Measurements from ENCODE around the gene OR4C6. TPM values are rescaled to one million over a fixed set of nuclear protein-coding genes. Genes with fewer than 3 reads are reported as not detected.
A peak's percentile ranks its signal among the peaks of the same experiment; 100 is the strongest.

The OR4C6 gene
- not detected in 2 replicates for total RNA-seq (2014; rRNA removed; shearing (Covaris generic))
- not detected in 2 replicates for polyA plus RNA-seq (2015; cell fraction: cytosol; rRNA removed)
- polyA plus RNA-seq (2015; cell fraction: nucleus; rRNA removed), result not detected in 2 replicates

DNA sequence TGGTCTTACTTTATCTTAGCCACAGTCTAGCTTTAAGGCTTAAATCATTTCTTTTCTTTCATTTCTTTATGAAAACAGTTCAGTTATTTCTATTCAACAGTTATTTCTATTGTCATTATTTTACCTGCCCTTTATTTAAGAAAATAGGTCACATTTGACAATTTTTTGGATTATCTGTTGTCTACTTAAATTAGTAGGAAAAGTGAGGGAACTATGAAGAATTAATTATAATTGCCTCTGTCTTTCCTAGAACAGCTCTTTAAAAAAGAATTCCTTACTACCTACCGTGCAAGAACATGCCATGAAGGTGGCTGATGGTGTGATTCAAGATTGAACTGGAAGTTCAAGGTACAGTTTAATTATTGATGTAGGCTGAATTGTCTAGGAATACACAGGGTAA is at the start of gene OR4C6:
OR4C6 (plus strand) TSS at position 301 of the 400 bp plus-strand sequence. CDS start 2,966 bp downstream, outside the sequence.
- in situ Hi-C loops (cut with HindIII; ENCODE audit: low pct_unique_long_range_greater_than_20kb, low sequenced_read_pairs), result no loop called here
- DNase-seq (ENCODE audit: low read depth, low spot score), result no peak

DNA sequence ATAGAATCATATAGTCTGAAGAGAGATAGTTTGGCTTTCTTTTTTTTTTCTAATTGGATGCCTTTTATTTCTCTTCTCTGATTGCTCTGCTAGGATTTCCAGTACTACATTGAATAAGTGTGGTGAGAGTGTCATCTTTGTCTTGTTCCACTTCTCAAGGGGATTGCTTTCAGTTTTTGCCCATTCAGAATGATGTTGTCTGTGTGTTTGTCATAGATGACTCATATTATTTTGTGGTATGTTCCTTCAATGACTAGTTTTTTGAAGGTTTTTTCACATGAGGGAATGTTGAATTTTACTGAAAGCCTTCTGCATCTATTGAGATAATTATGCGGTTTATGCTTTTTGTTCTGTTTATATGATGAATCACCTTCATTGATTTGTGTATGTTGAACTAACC is 37.5 kb upstream of the OR4C6 start:
- in situ Hi-C loops (cut with HindIII; ENCODE audit: low pct_unique_long_range_greater_than_20kb, low sequenced_read_pairs), result no loop called here
- no peak for DNase-seq (ENCODE audit: low read depth, low spot score)

DNA sequence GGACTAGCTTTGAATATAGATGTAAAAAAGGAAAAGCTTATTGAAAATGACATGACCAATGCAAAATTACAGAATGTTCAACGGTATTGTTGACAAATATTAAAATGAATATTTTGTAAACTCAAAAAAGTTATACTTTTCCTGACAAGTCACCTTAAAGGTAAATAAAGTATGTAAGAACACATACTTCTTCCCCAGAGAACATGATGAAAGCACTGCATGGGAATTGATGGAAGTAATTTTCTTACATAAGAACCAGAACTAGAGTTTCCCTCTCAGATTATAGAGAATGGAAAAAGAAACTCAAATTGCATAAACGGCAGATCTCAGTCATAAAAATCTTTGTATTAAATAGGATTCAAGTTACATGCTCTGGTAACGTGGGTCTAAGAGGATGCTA is 27.2 kb upstream of the OR4C6 start, which contains the start of gene OR4P4:
OR4P4 (plus strand) TSS at position 301 of the 400 bp plus-strand sequence.
- in situ Hi-C loops (cut with HindIII; ENCODE audit: low pct_unique_long_range_greater_than_20kb, low sequenced_read_pairs), result no loop called here
- DNase-seq (ENCODE audit: low read depth, low spot score), result no peak

DNA sequence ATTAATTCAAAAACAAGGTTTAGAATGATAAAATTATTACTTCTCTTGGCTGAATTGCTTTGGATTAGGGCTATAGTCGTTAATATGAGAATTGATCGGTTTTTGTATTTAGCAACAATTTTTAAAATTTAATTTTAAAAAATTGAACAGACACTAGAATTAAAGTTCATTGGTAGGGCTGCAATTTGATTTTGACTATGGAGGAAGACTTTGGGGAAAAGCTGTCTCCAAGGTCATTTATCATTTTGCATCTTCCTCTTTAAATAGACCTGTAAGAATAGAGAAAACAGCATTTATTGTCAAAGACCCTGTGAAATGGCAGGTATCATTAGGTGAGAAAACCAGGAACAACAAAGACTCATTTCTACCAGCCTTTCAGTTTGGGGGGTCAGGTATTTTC is 14.0 kb upstream of the OR4C6 start, which contains the start of gene OR4S2:
OR4S2 (plus strand) TSS at position 301 of the 400 bp plus-strand sequence. CDS start 2,577 bp downstream, outside the sequence.
- no peak for DNase-seq (ENCODE audit: low read depth, low spot score)
- in situ Hi-C loops (cut with HindIII; ENCODE audit: low pct_unique_long_range_greater_than_20kb, low sequenced_read_pairs), result no loop called here

DNA sequence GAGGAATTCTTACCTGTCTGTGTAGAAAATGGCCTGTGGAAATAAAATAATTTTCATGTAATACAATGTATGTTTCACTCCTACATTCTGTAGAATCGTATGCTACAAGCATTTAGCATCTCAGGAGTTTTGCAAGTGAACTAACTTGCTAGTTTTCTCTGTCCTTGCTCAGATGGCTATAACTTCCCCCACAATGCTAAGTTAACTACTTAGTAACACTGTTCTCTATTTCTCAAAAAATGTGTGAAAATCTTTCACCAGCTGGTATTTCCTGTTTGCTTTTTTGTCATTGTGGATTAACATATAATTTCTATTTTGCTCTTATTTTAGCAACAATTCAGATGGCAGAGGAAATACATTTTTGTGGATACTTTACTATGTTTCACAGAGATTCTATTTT is 9.4 kb upstream of the OR4C6 start:
- in situ Hi-C loops (cut with HindIII; ENCODE audit: low pct_unique_long_range_greater_than_20kb, low sequenced_read_pairs), result no loop called here
- no peak for DNase-seq (ENCODE audit: low read depth, low spot score)

DNA sequence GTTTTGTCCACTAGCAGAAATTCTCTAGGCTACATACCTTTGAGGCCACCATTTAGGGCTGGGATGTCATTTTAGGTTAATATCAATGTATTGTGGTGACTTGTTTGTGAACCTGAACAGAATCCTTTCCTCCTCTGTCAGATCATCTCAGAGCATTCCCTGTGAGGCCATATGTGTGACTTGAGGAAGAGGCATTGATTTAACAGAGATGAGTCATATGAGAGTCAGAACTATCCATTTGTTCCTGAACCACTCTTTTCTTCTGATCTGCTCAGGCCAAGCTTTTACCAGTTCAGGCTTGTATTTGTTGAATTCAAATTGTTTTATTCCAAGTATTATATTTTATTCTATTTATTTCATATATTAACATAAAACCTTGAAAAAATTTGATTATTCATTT is 6.9 kb upstream of the OR4C6 start:
- in situ Hi-C loops (cut with HindIII; ENCODE audit: low pct_unique_long_range_greater_than_20kb, low sequenced_read_pairs), result no loop called here
- DNase-seq (ENCODE audit: low read depth, low spot score), result no peak

DNA sequence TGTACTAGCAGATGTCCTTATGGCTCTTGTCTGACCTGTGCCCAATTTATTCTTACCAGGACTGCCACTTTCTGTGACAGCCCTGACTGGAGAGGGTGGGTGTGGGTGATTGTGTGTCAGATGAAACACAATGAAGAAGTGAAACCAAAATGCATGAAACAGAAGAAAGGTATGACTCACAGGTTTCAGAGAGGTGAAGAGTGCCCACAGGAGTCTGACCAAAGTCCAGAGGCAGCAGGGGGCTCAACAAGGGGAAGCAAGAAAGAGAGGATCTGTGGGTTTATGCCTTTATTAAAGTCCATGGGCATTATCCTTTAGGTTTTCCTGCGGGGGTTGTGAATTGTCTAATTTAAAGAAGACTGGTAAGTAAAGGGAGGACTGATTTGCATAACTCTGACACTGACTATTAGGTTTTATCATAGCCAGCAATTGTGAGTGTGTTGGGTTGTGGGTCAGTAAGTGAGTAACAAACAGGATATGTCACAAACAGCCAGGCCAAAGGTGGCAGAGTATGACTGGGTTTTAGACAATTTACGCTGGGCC is 3.9 kb upstream of the OR4C6 start:
- in situ Hi-C loops (cut with HindIII; ENCODE audit: low pct_unique_long_range_greater_than_20kb, low sequenced_read_pairs), result no loop called here
- DNase-seq (ENCODE audit: low read depth, low spot score), result no peak

DNA sequence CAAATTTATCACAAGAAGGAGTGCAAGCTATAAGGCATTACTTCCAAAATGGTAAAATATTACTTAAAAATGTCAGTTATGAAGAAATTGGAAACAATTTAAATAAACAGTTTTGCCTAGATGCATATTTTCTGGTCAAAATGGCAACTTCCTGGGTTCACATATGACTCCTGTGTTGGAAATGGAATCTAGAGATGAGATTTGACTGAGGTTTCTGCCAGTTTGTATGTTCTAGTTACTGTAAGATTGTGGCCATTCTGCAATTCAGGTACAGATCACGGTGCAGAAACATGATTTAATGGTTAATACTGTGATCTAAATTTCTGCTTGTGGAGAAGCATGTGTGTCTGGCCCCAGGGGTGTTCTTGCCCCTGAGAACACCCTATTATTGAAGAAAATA is 3.4 kb upstream of the OR4C6 start:
- no peak for DNase-seq (ENCODE audit: low read depth, low spot score)
- in situ Hi-C loops (cut with HindIII; ENCODE audit: low pct_unique_long_range_greater_than_20kb, low sequenced_read_pairs), result no loop called here

DNA sequence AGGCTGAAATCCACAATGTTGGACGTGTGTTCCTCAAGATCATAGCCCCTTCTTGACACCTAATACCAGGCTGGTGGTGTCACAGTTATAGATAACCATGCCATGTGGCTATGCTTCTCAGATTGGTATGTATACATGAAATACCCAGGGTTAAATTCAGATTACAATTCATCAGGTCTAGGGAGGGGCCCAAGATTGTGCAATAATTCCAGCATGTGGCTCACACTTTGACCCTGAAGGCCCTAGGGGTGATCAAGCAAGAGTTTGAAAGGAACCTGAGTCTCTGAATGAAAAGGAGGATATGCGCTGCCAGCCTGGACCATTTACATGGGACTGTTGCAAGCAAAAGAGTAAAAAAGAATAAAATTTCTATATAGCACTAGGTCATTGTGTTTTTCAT is 7.4 kb downstream of the OR4C6 start:
- in situ Hi-C loops (cut with HindIII; ENCODE audit: low pct_unique_long_range_greater_than_20kb, low sequenced_read_pairs), result no loop called here
- no peak for DNase-seq (ENCODE audit: low read depth, low spot score)

DNA sequence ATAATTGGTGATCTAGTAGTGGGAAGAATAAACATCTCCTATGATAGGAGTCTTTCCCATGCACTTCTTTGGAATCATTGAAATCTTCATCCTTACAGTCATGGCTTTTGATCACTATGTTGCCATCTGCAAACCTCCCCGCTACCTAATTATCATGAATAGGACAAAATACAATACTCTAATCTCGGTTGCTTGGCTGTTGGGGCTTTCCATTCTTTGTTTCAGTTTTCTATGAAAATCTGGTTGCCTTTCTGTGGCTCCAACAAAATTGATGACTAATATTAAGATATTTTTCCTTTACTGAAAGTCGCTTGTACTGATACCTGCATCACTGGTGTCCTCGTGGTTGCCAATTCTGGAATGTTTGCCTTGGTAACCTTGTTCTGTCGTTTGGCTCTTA is 11.9 kb downstream of the OR4C6 start:
- in situ Hi-C loops (cut with HindIII; ENCODE audit: low pct_unique_long_range_greater_than_20kb, low sequenced_read_pairs), result no loop called here
- DNase-seq (ENCODE audit: low read depth, low spot score), result no peak

DNA sequence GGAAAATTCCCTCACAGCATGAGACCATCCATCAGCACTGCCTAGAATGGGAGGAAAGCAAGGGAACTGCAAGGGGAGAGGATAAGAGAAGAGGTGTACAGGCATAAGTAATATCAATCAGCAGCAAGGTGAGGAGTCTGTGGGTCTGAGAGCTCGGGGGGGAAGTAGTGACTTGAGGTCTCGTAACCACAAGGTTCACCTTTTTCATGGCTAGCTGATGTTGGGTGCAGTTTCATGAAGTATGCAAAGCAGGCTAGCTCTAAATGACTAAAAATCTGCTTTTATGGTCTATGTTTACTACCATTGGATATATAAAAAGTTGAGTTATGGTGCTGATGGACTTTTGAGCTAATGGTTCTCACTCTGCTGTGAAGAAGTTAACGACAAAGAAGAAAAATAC is 35.8 kb downstream of the OR4C6 start:
- DNase-seq (ENCODE audit: low read depth, low spot score), result no peak
- in situ Hi-C loops (cut with HindIII; ENCODE audit: low pct_unique_long_range_greater_than_20kb, low sequenced_read_pairs), result no loop called here

DNA sequence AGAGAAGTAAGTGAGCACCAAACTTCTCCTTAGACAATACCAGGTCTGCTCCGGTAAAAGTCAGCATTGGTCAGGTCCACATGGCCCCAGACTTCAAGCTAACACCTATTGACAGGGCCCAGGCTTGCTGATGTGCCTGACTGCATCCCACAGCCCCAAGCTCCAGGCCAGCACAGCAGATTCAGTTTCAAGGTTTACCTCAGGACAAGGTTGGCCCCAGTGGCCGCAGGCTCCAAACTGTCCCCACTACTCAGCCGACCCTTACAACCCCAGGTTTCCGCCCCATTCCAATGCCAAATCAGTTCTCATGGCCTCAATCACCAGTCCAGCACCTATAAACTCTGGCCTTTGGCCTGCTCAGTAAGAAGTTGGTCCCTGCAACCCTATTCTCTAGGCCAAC is 39.4 kb downstream of the OR4C6 start:
- in situ Hi-C loops (cut with HindIII; ENCODE audit: low pct_unique_long_range_greater_than_20kb, low sequenced_read_pairs), result no loop called here
- DNase-seq (ENCODE audit: low read depth, low spot score), result no peak

DNA sequence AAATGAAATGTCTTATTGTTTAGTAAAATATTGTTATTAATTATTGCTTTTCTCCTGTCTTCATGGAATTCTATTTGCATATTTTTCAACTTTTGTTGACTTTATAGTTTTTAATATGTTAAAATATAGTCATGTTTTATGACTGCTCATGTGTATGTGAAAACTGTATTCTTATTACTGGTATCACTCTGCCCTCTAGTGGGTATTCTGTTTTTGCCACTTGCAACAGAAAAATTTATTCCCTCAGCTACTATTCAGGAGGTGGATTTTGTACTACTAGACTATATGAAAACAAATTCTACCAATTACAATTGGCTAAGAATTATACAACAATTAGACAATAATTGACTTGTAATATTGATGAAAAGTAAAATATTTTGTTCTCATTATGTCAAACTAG is 45.0 kb downstream of the OR4C6 start:
- in situ Hi-C loops (cut with HindIII; ENCODE audit: low pct_unique_long_range_greater_than_20kb, low sequenced_read_pairs), result no loop called here
- peak; percentile 64 for DNase-seq (ENCODE audit: low read depth, low spot score)

DNA sequence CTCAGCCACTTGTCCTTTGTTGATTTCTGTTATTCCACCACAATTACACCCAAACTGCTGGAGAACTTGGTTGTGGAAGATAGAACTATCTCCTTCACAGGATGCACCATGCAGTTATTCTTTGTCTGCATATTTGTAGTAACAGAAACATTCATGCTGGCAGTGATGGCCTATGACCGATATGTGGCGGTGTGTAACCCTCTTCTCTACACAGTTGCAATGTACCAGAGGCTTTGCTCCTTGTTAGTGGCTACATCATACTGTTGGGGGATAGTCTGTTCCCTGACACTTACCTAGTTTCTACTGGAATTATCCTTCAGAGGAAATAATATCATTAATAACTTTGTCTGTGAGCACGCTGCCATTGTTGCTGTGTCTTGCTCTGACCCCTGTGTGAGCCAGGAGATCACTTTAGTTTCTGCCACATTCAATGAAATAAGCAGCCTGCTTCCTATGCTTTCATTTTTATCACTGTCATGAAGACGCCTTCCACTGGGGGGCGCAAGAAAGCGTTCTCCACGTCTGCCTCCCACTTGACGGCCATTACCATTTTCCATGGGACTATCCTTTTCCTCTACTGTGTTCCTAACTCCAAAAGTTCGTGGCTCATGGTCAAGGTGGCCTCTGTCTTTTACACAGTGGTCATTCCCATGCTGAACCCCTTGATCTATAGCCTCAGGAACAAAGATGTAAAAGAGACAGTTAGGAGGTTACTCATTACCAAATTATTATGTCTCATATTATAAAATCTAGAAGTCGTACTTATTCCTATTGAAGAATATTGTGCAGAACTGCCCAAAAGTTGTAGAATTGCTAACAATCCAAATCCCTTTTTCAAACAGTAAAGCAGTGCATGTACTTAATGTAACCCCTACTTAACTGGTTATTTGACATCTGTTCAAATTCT is 53.2 kb downstream of the OR4C6 start:
- in situ Hi-C loops (cut with HindIII; ENCODE audit: low pct_unique_long_range_greater_than_20kb, low sequenced_read_pairs), result no loop called here
- DNase-seq (ENCODE audit: low read depth, low spot score), result peak; percentile 79

Other genes starting within 250 kb of the OR4C6 start
- not detected in 2 replicates for gene OR4C15, start 107.7 kb upstream of the OR4C6 start, total RNA-seq (2014; rRNA removed; shearing (Covaris generic))
- not detected in 2 replicates for gene OR4C16, start 90.1 kb upstream of the OR4C6 start, total RNA-seq (2014; rRNA removed; shearing (Covaris generic))
- not detected in 2 replicates for gene OR4C11, start 54.6 kb upstream of the OR4C6 start, total RNA-seq (2014; rRNA removed; shearing (Covaris generic))
- not detected in 2 replicates for gene OR4P4, start 27.1 kb upstream of the OR4C6 start, total RNA-seq (2014; rRNA removed; shearing (Covaris generic))
- not detected in 2 replicates for gene OR4S2, start 13.9 kb upstream of the OR4C6 start, total RNA-seq (2014; rRNA removed; shearing (Covaris generic))
- not detected in 2 replicates for gene OR5D13, start 111.2 kb downstream of the OR4C6 start, total RNA-seq (2014; rRNA removed; shearing (Covaris generic))
- gene OR5D14, start 133.4 kb downstream of the OR4C6 start, total RNA-seq (2014; rRNA removed; shearing (Covaris generic)), result 0.37 TPM in 1 of 2 replicates, not detected in the other
- gene OR5L1, start 149.2 kb downstream of the OR4C6 start, total RNA-seq (2014; rRNA removed; shearing (Covaris generic)), result not detected in 2 replicates
- gene OR5D18, start 157.4 kb downstream of the OR4C6 start, total RNA-seq (2014; rRNA removed; shearing (Covaris generic)), result not detected in 2 replicates
- not detected in 2 replicates for gene OR5L2, start 165.0 kb downstream of the OR4C6 start, total RNA-seq (2014; rRNA removed; shearing (Covaris generic))
- gene OR5D16, start 176.6 kb downstream of the OR4C6 start, total RNA-seq (2014; rRNA removed; shearing (Covaris generic)), result not detected in 2 replicates
- gene TRIM51, start 221.1 kb downstream of the OR4C6 start, total RNA-seq (2014; rRNA removed; shearing (Covaris generic)), result 23.7 and 23.9 TPM in 2 replicates

All from SK-MEL-5 (cell line).